ENCODE measurements around the gene DEPP1.

The DEPP1 gene

GRCh38 chr10:44959247-44960087 is 19.1 kb downstream of the DEPP1 start, which contains the start of gene RASSF4:
Gene RASSF4 (plus strand): TSS chr10:44959802. CDS start chr10:44970203, 10,401 bp downstream.
- H3K27me3 ChIP-seq (ENCODE audit: insufficient read depth, poor library complexity, severe bottlenecking), result no peaks in the 10 kb centered on the region
- no peak for TF ChIP-seq GABPA (IDR thresholded peaks at IDR 0.05; ENCODE audit: low read depth)
- TF ChIP-seq POLR2AphosphoS5 (IDR thresholded peaks at IDR 0.05; ENCODE audit: low read depth), result peak; percentile 81; the same call in 1 of the 2 replicates
- peak within 1 kb of the TSS; percentile 75 for H3K4me3 ChIP-seq (replicated peaks; ENCODE audit: insufficient read depth, low read length)
- H3K27ac ChIP-seq (replicated peaks), result peak within 1 kb of the TSS; percentile 97
- peak; percentile 76 to 92 for DNase-seq (ENCODE audit: low read depth in 1 of 2, low spot score in 1 of 2)

- no peak for DNase-seq (ENCODE audit: low read depth in 1 of 2, low spot score in 1 of 2)
- Histone ChIP-seq H3K27me3 (ENCODE audit: insufficient read depth, poor library complexity, severe bottlenecking) (no peaks in the 10 kb centered on the region), H3K27ac (replicated peaks) (peak overlapping the region; percentile 76), H3K4me3 (replicated peaks; ENCODE audit: insufficient read depth, low read length) (peak overlapping the region; percentile 75)
- TF ChIP-seq SPI1 (IDR thresholded peaks at IDR 0.05; ENCODE audit: borderline replicate concordance, low read depth) (peak; percentile 42; the same call in 1 of the 2 replicates), GABPA (IDR thresholded peaks at IDR 0.05; ENCODE audit: low read depth) (no peak)
These were observed 19.7 kb downstream of the DEPP1 start for GRCh38 chr10:44958898-44959246.

GRCh38 chr10:44958196-44958897 is 20.3 kb downstream of the DEPP1 start:
- Histone ChIP-seq H3K27ac (replicated peaks) (peak overlapping the region; percentile 76), H3K27me3 (ENCODE audit: insufficient read depth, poor library complexity, severe bottlenecking) (no peaks in the 10 kb centered on the region), H3K4me3 (replicated peaks; ENCODE audit: insufficient read depth, low read length) (peak overlapping the region; percentile 75)
- TF ChIP-seq POLR2AphosphoS5 (IDR thresholded peaks at IDR 0.05; ENCODE audit: low read depth) (no peak), REST (IDR thresholded peaks at IDR 0.05; ENCODE audit: insufficient replicate concordance, low read depth) (no peak), GABPA (IDR thresholded peaks at IDR 0.05; ENCODE audit: low read depth) (no peak), CTCF (IDR thresholded peaks at IDR 0.05; ENCODE audit: insufficient read depth, low read length) (no peak), SPI1 (IDR thresholded peaks at IDR 0.05; ENCODE audit: borderline replicate concordance, low read depth) (no peak)
- no peak for DNase-seq (ENCODE audit: low read depth in 1 of 2, low spot score in 1 of 2)

- Histone ChIP-seq H3K27ac (replicated peaks) (no peak overlapping the region), H3K4me3 (replicated peaks; ENCODE audit: insufficient read depth, low read length) (no peak overlapping the region), H3K27me3 (ENCODE audit: insufficient read depth, poor library complexity, severe bottlenecking) (no peaks in the 10 kb centered on the region)
- DNase-seq (ENCODE audit: low read depth in 1 of 2, low spot score in 1 of 2), result no peak
- TF ChIP-seq CTCF (IDR thresholded peaks at IDR 0.05; ENCODE audit: insufficient read depth, low read length) (no peak), GABPA (IDR thresholded peaks at IDR 0.05; ENCODE audit: low read depth) (no peak), POLR2AphosphoS5 (IDR thresholded peaks at IDR 0.05; ENCODE audit: low read depth) (no peak), SPI1 (IDR thresholded peaks at IDR 0.05; ENCODE audit: borderline replicate concordance, low read depth) (no peak), REST (IDR thresholded peaks at IDR 0.05; ENCODE audit: insufficient replicate concordance, low read depth) (no peak)
These were observed 21.6 kb downstream of the DEPP1 start for GRCh38 chr10:44956717-44957706.

Measured in HL-60 (cell line).